GM10847 (cell line): Measurements from ENCODE around the gene CNTNAP5.

Experiments
- POLR2A ChIP-seq: IDR thresholded peaks from 2 replicates; pipeline ENCODE4 v1.6.1; 2011; ENCODE audit not compliant: insufficient read length; ENCODE audit errors: extremely low read depth

The CNTNAP5 gene

GRCh38 chr2:124547700-124548099 is 522.6 kb downstream of the CNTNAP5 start:
- TF ChIP-seq POLR2A = no peak

GRCh38 chr2:124558277-124558905 is 533.3 kb downstream of the CNTNAP5 start:
- no peak for TF ChIP-seq POLR2A

- no peak for TF ChIP-seq POLR2A
These were observed 534.1 kb downstream of the CNTNAP5 start for GRCh38 chr2:124559236-124559635.

- TF ChIP-seq POLR2A = no peak
These were observed 535.6 kb downstream of the CNTNAP5 start for GRCh38 chr2:124560592-124561112.

- no peak for TF ChIP-seq POLR2A
These were observed 536.4 kb downstream of the CNTNAP5 start for GRCh38 chr2:124561486-124561885.

GRCh38 chr2:124563426-124563825 is 538.3 kb downstream of the CNTNAP5 start:
- no peak for TF ChIP-seq POLR2A

GRCh38 chr2:124566518-124566970 is 541.5 kb downstream of the CNTNAP5 start:
- TF ChIP-seq POLR2A = no peak

- no peak for TF ChIP-seq POLR2A
These were observed 545.8 kb downstream of the CNTNAP5 start for GRCh38 chr2:124570872-124571271.

GRCh38 chr2:124571836-124572235 is 546.7 kb downstream of the CNTNAP5 start:
- no peak for TF ChIP-seq POLR2A

- TF ChIP-seq POLR2A = no peak
These were observed 548.0 kb downstream of the CNTNAP5 start for GRCh38 chr2:124572934-124573634.

GRCh38 chr2:124575497-124575896 is 550.4 kb downstream of the CNTNAP5 start:
- no peak for TF ChIP-seq POLR2A

GRCh38 chr2:124580263-124580662 is 555.2 kb downstream of the CNTNAP5 start:
- no peak for TF ChIP-seq POLR2A

- TF ChIP-seq POLR2A = no peak
These were observed 557.3 kb downstream of the CNTNAP5 start for GRCh38 chr2:124582387-124582786.

GRCh38 chr2:124584615-124585014 is 559.5 kb downstream of the CNTNAP5 start:
- no peak for TF ChIP-seq POLR2A

GRCh38 chr2:124585277-124585676 is 560.2 kb downstream of the CNTNAP5 start:
- TF ChIP-seq POLR2A = no peak

GRCh38 chr2:124586210-124586609 is 561.1 kb downstream of the CNTNAP5 start:
- no peak for TF ChIP-seq POLR2A
